Measurements from ENCODE around the gene MYO3B.
"Not testable (repeated sequence)": the region's sequence is repeated elsewhere in the genome, so short reads cannot be mapped to it uniquely, and the experiment has no call there.

MYO3B gene

GRCh38 chr2:170639635-170640034 lies 461.7 kb downstream of the MYO3B start:
- no peak for DNase-seq (ENCODE audit: low read depth)

GRCh38 chr2:170641961-170642360 lies 464.0 kb downstream of the MYO3B start:
- no peak for DNase-seq (ENCODE audit: low read depth)

GRCh38 chr2:170643346-170643745 lies 465.4 kb downstream of the MYO3B start:
- DNase-seq (ENCODE audit: low read depth) = no peak

GRCh38 chr2:170647741-170648436 lies 469.9 kb downstream of the MYO3B start:
- DNase-seq (ENCODE audit: low read depth) = no peak

GRCh38 chr2:170651624-170652325 lies 473.8 kb downstream of the MYO3B start:
- DNase-seq (ENCODE audit: low read depth) = no peak

GRCh38 chr2:170652637-170653417 lies 474.9 kb downstream of the MYO3B start:
- DNase-seq (ENCODE audit: low read depth) = no peak

- DNase-seq (ENCODE audit: low read depth) = no peak
Measured at GRCh38 chr2:170656669-170657068, 478.7 kb downstream of the MYO3B start.

- no peak for DNase-seq (ENCODE audit: low read depth)
Measured at GRCh38 chr2:170660409-170660808, 482.5 kb downstream of the MYO3B start.

- no peak for DNase-seq (ENCODE audit: low read depth)
Measured at GRCh38 chr2:170665743-170666142, 487.8 kb downstream of the MYO3B start.

- DNase-seq (ENCODE audit: low read depth) = no peak
Measured at GRCh38 chr2:170669909-170670308, 492.0 kb downstream of the MYO3B start.

GRCh38 chr2:170670651-170671050 lies 492.7 kb downstream of the MYO3B start:
- DNase-seq (ENCODE audit: low read depth) = no peak

- DNase-seq (ENCODE audit: low read depth) = no peak
Measured at GRCh38 chr2:170671079-170671478, 493.1 kb downstream of the MYO3B start.

GRCh38 chr2:170674282-170674681 lies 496.3 kb downstream of the MYO3B start:
- not testable (repeated sequence) for DNase-seq (ENCODE audit: low read depth)

GRCh38 chr2:170675701-170676100 lies 497.8 kb downstream of the MYO3B start:
- no peak for DNase-seq (ENCODE audit: low read depth)

- no peak for DNase-seq (ENCODE audit: low read depth)
Measured at GRCh38 chr2:170679607-170680079, 501.7 kb downstream of the MYO3B start.

- no peak for DNase-seq (ENCODE audit: low read depth)
Measured at GRCh38 chr2:170680172-170680941, 502.4 kb downstream of the MYO3B start.

- no peak for DNase-seq (ENCODE audit: low read depth)
Measured at GRCh38 chr2:170681311-170681710, 503.4 kb downstream of the MYO3B start.

GRCh38 chr2:170685591-170685990 lies 507.6 kb downstream of the MYO3B start:
- DNase-seq (ENCODE audit: low read depth) = no peak

GRCh38 chr2:170689481-170689880 lies 511.5 kb downstream of the MYO3B start:
- no peak for DNase-seq (ENCODE audit: low read depth)

GRCh38 chr2:170690640-170691039 lies 512.7 kb downstream of the MYO3B start:
- no peak for DNase-seq (ENCODE audit: low read depth)

GRCh38 chr2:170694316-170694715 lies 516.4 kb downstream of the MYO3B start:
- no peak for DNase-seq (ENCODE audit: low read depth)
